Measurements from ENCODE around the gene SLC10A1.

DNA sequence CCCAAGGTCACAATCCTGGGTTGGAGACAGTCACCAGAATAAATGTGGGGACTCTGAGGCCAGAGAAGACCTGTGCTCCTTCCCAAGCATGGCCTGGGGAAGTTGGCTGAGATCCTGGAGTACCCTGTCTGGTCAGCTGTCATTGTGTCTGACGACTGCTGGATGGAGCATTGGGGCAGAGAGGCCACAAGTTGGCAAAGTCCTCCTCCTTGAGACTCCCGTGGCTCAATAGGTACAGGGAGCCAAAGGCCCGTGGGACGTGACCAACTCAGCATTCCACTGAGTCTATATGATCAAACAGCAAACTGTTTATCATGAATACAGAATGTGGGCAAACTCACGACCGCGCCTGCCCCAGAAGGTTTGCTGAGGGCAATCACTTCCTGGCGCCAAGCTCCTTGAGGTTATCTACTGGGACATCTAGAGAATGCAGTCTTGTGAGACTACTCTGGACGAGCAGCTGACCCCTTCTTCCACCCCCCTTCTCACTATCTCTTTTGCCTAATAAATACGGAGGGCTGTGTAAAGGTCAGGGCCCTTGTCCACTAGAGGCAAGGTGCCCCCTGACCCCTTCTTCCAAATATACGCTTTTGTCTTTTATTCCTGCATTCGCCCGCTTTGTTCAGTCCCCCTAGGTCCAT is 14.3 kb upstream of the SLC10A1 start:
- TF ChIP-seq, protein P1, sequence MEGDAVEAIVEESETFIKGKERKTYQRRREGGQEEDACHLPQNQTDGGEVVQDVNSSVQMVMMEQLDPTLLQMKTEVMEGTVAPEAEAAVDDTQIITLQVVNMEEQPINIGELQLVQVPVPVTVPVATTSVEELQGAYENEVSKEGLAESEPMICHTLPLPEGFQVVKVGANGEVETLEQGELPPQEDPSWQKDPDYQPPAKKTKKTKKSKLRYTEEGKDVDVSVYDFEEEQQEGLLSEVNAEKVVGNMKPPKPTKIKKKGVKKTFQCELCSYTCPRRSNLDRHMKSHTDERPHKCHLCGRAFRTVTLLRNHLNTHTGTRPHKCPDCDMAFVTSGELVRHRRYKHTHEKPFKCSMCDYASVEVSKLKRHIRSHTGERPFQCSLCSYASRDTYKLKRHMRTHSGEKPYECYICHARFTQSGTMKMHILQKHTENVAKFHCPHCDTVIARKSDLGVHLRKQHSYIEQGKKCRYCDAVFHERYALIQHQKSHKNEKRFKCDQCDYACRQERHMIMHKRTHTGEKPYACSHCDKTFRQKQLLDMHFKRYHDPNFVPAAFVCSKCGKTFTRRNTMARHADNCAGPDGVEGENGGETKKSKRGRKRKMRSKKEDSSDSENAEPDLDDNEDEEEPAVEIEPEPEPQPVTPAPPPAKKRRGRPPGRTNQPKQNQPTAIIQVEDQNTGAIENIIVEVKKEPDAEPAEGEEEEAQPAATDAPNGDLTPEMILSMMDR (conservative IDR thresholded peaks at IDR 0.05; ENCODE audit: low read length) = no peak
- no peak for TF ChIP-seq EZH2phosphoT487 (IDR thresholded peaks at IDR 0.05; ENCODE audit: borderline replicate concordance, low read depth, low read length)

Measured in OCI-LY7 (cell line).